ENCODE measurements around the gene GMNC.

- TF ChIP-seq CTCF (IDR thresholded peaks at IDR 0.05) (no peak), FOXM1 (IDR thresholded peaks at IDR 0.05; ENCODE audit: low read depth) (no peak)
Observed at GRCh38 chr3:190807719-190808375, 54.6 kb downstream of the GMNC start.

Data from SK-N-SH (cell line).